GM19467 (cell line): ENCODE measurements around the gene ZNF423.
"Not testable (repeated sequence)": the region's sequence is repeated elsewhere in the genome, so short reads cannot be mapped to it uniquely, and the experiment has no call there.

Source experiments
- ATAC-seq: cut with Tn5 transposase; IDR thresholded peaks from one replicate; pipeline ENCODE4 v1.9.1; 2021; ENCODE audit warnings: mild to moderate bottlenecking, moderate library complexity; ENCODE audit not compliant: unreplicated experiment

The ZNF423 gene

DNA sequence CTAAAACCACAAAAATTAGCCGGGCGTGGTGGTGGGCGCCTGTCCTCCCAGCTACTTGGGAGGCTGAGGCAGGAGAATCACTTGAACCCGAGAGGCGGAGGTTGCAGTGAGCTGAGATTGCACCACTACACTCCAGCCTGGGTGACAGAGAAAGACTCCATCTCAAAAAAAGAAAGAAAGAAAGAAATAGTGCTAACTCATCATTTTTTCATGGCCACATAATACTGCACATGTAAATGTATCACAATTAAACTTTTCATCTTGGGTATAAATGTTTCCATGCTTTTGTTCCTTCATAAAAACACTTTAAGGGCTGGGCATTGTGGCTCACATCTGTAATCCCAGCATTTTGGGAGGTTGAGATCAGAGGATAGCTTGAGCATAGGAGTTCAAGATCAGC is 15.9 kb upstream of the ZNF423 start:
- not testable (repeated sequence) for ATAC-seq

DNA sequence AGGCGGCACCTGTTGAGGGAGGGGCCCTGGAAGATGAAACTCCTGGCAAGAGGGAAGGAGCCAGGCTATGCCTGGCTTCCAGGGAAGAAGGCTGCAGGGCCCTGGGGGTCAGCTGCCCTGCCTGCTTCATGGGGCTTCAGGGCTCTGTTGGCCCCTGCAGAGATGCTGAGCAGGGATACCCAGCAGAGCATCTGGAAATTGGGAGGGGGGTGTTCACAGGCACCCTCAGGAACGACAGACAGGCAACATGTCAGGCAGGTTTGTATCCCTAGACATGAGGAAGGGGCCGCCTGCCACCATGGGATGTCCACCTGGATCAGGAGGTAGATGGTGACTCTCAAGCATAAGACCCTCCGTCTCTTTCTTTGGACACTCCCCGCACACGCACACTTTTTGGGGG is 13.8 kb upstream of the ZNF423 start:
- ATAC-seq = no peak

DNA sequence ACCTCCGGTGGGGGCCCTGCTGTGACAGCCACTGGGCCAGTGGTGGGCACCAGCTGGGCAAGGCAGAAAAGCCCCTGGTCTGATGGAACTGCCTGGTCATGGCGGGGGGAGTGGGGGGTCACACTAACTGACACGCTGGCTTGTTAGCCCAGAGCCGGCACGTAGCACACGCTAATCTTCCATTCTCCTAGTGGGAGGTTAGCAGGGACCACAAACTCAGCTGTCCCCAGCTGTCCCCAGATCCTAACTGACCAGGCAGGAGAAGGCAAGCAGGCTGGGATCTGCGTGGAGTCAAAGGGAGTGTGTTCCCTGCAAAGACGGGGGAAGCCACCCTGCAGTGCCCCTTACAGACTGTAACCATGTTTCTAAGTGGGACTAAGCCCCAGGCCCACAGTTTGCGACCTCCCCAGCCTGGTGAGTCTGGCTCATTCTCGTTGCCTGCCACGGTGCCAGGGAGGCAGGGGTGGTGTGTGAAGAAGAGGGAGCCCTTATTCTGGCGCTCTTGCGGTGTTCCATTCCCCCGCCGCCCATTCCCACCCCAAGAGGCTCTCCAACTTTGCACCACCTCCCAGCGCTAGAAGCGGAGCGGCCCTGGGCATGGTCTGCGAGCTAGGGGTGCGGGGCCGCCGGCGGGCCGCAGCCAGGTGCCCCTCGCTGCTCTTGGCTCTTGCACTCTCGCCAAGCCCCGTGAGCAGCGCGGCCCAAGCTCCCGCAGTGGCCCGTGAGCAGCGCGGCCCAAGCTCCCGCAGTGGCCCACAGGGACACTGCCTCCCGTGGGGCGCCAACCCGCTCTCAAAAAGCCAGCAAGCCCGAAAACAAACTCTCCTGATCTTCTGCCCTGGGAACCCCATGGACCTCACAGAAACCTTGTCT is 12.1 kb upstream of the ZNF423 start:
- ATAC-seq = no peak

DNA sequence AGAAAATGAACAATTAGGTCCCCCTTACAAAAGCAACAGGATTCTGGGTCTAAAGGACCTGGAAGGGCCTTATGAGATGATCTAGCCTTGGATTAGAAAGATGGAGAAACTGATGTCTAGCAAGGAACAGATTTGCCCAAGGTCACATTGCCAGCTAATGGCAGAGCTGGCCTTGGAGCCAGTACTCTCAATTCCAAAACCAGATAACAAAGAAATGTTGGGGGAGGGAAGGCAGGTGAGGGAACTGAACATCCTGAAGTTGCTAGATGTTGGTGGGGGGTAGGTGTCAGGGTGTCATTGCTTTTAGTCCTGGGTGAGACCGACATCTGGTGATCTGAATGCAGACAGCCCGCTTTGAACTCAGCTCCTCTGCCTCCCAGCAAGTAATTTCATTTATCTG is 11.3 kb upstream of the ZNF423 start:
- ATAC-seq = no peak

DNA sequence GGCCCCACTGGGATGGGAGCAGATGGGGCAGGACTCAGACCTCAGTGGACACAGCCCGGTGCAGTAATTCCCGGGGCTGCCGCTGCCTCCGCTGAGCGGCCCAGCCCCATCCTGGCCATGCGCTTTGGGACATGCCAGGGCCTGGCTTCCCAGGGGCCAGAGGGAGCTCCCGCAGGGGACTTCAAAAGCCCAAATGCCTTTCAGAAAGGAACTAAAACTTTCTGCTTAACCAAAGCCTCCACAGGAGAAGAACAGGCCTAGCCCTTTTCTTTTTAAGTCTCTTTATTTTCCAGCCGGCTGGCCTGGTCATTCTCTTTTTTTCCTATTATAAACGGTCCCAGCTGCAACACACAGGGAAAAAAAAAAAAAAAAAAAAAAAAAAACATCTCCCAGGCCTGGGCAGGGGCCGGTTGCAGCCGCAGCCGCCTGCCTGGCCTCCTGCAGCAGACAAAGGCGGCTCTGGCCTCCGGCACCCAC is 10.7 kb upstream of the ZNF423 start:
- no peak for ATAC-seq

- ATAC-seq = no peak
Measured at GRCh38 chr16:49862694-49863093, 6.8 kb upstream of the ZNF423 start.

- no peak for ATAC-seq
Measured at GRCh38 chr16:49861299-49861698, 5.4 kb upstream of the ZNF423 start.

- no peak for ATAC-seq
Measured at GRCh38 chr16:49860593-49860992, 4.7 kb upstream of the ZNF423 start.

- ATAC-seq = no peak
Measured at GRCh38 chr16:49859125-49859811, 3.4 kb upstream of the ZNF423 start.

DNA sequence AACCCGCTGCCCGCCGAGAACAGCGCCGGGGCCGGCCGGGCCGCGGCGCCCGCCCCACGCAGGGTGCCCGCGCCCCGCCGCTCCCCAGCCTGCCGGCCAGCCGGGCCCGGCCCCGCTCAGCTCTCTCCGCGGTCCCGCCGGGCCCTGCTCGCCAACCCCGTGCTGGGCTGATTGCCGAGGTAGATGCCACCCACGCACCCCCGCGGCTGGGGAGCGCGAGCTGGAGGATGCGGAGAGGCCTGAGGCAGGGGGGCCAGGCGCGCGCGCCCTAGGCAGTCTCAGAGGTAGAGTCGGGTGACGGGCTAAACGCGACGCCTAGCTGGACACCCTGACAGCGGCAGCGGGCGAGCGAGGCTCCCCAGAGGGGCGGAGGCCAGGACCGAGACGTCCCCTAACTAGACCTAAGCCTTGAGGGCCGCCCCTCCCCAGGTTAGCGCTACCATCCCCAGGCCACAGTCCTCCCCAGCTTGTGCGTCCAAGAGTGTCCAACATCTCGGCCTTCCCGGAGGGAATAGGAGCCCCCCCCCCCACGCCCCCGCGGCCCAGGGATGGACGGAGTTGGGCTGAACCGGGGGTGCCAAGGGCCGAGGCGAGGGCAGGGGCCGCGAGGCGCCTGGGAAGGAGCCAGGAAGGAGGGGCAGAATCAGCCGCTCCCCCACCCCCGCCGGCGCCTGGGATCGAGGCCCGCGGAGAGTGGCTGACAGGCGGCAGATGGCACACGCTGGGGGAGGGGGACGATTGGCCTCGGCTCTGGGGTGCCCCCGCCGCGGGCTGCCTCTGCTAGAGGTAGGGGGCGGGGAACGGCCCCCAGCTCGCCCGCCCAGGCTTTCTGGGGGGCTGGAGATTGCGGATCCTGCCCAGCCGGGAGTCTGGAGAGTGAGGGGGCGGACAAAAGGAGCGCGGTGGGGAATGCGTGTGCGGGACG is 2.5 kb upstream of the ZNF423 start:
- no peak for ATAC-seq

DNA sequence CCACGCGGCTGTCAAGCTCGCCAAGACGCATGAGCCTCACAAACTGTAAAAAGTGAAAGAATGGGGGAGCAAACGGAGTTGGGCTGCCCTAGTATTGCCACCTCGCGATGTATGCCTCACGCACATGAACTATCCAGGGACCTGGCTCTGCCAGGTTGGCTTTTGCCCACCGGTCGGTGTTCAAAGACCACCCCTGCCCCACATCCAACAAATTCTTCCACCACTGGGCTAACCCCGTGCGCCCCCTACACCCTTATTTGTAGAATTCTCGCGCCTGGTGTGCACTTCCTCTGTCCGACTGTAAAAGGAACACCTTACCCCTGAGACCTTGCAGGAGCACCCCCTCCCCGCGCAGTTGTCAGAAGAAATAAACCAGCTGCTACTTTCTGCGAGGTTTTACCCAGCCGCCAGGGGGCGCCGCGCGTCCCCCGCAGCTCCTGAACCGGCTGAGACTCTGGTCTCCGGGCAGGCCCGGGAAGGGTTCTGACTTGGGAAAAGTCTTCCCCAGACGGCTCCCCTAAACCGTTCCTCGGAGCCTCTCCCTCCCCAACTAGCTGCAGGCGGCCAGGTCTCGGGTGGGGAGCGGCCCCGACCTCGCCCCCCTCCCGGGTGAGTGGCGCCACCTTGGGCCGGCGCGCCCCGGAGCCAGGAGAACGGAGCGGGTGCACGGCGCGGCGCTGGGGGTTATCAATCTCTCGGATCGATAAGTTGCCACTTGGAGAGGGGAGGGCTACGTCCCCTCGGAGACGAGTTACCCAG is 1.7 kb upstream of the ZNF423 start:
- ATAC-seq = no peak

GRCh38 chr16:49856672-49857330 is 889 bp upstream of the ZNF423 start:
- no peak for ATAC-seq

DNA sequence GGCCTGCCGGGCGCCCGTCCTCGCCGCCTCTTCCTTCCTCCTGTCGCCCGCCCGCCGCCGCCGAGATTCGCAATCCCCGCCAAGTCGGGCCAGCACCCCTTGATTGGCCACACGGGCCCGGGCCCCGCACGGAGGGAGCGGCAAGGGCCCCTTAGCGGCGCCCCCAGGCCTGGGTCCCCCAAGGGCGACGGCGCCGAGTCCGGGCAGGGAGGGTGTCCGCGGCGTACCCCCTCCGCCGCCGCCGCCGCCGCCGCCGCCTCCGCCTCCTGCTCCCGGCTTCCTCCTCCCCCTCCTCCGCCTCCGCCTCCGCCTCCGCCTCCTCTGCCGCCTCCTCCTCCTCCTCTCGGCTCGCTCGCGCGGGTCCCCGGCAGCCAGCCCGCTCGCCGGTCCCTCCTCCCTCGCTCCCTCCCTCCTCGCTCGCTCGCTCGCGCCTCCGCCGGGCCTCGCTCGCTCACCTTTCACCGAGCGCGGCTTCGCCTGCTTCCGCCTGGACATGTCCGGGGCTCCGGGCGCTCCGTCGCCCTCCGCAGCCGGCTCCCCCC is 561 bp downstream of the ZNF423 start:
- peak; percentile 74 for ATAC-seq

- ATAC-seq = peak; percentile 9
Measured at GRCh38 chr16:49854796-49855203, 1.1 kb downstream of the ZNF423 start.

GRCh38 chr16:49854188-49854795 is 1.6 kb downstream of the ZNF423 start:
- no peak for ATAC-seq

DNA sequence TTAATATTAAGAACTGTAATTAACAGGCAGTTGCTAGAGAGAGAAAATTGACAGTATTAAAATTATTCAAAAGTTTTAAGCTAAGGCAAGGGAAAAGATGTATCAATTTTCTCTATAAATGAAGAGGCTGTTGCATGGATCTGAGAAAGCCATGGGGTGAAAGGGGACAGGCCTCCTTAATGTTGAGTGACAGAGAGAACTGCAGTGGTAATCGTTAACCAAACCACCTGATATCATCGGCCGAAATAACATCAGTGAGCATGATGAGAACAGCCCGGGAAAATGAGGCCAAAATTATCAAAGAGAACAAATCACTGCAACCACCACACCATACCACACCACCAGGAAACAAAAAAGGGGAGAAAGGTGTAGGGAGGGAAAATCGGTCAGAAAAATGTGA is 3.6 kb downstream of the ZNF423 start:
- no peak for ATAC-seq

DNA sequence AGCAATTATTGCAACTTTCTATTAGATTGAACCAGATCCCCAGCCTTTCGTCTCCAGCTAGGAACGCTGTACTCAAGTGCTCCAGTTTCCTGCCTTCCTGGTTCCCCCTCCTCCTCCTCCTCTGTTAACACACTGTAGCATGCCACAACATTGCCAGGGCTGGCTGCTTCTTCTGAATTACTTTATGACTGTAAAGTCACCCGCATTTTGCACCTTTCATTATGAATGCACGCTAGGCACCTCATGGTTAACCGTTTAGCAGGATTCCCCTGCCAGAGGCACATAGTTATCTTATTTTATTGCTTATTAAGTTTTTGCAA is 4.5 kb downstream of the ZNF423 start:
- no peak for ATAC-seq

GRCh38 chr16:49850558-49851467 is 5.1 kb downstream of the ZNF423 start:
- no peak for ATAC-seq
